ENCODE results near the gene RBPJ. TPM values are rescaled to one million over a fixed set of nuclear protein-coding genes. Genes with fewer than 3 reads are reported as not detected.

Gene RBPJ
- polyA plus RNA-seq, 1 of the 3 experiments (the other 2 are of a cell fraction): 13.8 TPM

- TF ChIP-seq ZBTB33 (IDR thresholded peaks at IDR 0.05; ENCODE audit: borderline replicate concordance, low read depth) (no peak), EP300 (IDR thresholded peaks at IDR 0.05; ENCODE audit: borderline replicate concordance in 1 of 2, low read depth in 1 of 2, low read length in 1 of 2) (no peak), POLR2AphosphoS5 (IDR thresholded peaks at IDR 0.05; ENCODE audit: low read depth, low read length) (no peak), JUND (IDR thresholded peaks at IDR 0.05) (no peak), PBX3 (IDR thresholded peaks at IDR 0.05) (no peak), MAX (IDR thresholded peaks at IDR 0.05; ENCODE audit: low read depth) (no peak), EZH2phosphoT487 (IDR thresholded peaks at IDR 0.05; ENCODE audit: borderline replicate concordance, low read depth) (no peak)
Measured at GRCh38 chr4:26410385-26411293, 89.8 kb downstream of the RBPJ start (continued).

GRCh38 chr4:26412381-26413372, 91.9 kb downstream of the RBPJ start:
- no peaks in the 10 kb centered on the region for H3K9me2 ChIP-seq
- H3F3A ChIP-seq (replicated peaks; ENCODE audit: insufficient read depth): no peaks in the 10 kb centered on the region
- H3K4me1 ChIP-seq (ENCODE audit: control insufficient read depth in 1 of 2, insufficient read depth in 2 of 2, low read depth in 1 of 2, low read length in 1 of 2): no peaks in the 10 kb centered on the region
- no peak overlapping the region for H3K9ac ChIP-seq
- no peak overlapping the region for H3K27ac ChIP-seq (ENCODE audit: low read depth in 2 of 2, low read length in 1 of 2)
- no peak overlapping the region for H3K4me2 ChIP-seq
- H4K20me1 ChIP-seq (ENCODE audit: insufficient read depth): no peaks in the 10 kb centered on the region
- no peak overlapping the region for H2AFZ ChIP-seq (ENCODE audit: low read depth)
- ChIA-PET POLR2A (interaction anchor here (0.5 kb wide), 1 partner anchor 304 kb away, joined by 5 read pairs; no protein-coding TSS in a partner anchor), CTCF (interaction anchor here (1.1 to 12.1 kb wide), 3 partner anchors 84 to 425 kb away, joined by 3 to 201 read pairs (median 3); no protein-coding TSS in a partner anchor)
- DNase-seq: no peak
- H3K9me3 ChIP-seq: no peaks in the 10 kb centered on the region
- TF ChIP-seq RXRA (IDR thresholded peaks at IDR 0.05; ENCODE audit: borderline replicate concordance, low read depth) (no peak), TAF1 (IDR thresholded peaks at IDR 0.05; ENCODE audit: borderline replicate concordance, low read depth, low read length) (no peak), CTCF (IDR thresholded peaks at IDR 0.05) (no peak), FOXJ3 (CRISPR knock-in tag; IDR thresholded peaks at IDR 0.05) (no peak)
- no peak overlapping the region for H3K4me3 ChIP-seq (ENCODE audit: low read depth in 2 of 2, low read length in 1 of 2)
- H3K36me3 ChIP-seq (replicated peaks in 1 of 2; ENCODE audit: control insufficient read depth in 1 of 2, insufficient read depth in 2 of 2, low read length in 1 of 2): peaks cover 15 to 20% of the 10 kb centered on the region in 2 experiments
- 98% methylated on average over 7 of the region's 7 CpGs for WGBS (ENCODE audit: low lambda C conversion rate)
- no peaks in the 10 kb centered on the region for H3K27me3 ChIP-seq (ENCODE audit: insufficient read depth)
- H3K79me2 ChIP-seq (ENCODE audit: insufficient read depth): no peaks in the 10 kb centered on the region
